HepG2 (cell line): Measurements from ENCODE around the gene SULT2A1. TPM values are rescaled to one million over a fixed set of nuclear protein-coding genes. Genes with fewer than 3 reads are reported as not detected.

Experiments used
- MIXL1 ChIP-seq: IDR thresholded peaks from 2 replicates; pipeline ENCODE4 v1.6.1; 2016
- PHF21A ChIP-seq: sonication (generic); formaldehyde crosslinking; IDR thresholded peaks from 2 replicates; pipeline ENCODE4 v1.5.0; 2020; ENCODE audit warnings: mild to moderate bottlenecking, missing genetic modification reagents
- POGZ ChIP-seq: sonication (generic); formaldehyde crosslinking; IDR thresholded peaks from 2 replicates; pipeline ENCODE4 v1.4.0; 2020; ENCODE audit warnings: mild to moderate bottlenecking, missing genetic modification reagents
- TBX3 ChIP-seq: fragments of 450-650 bp; IDR thresholded peaks from 2 replicates; pipeline ENCODE4 v1.6.1; 2017; ENCODE audit warnings: antibody characterized with exemption, mild to moderate bottlenecking, inconsistent platforms, borderline replicate concordance
- ZIK1 ChIP-seq: sonication (generic); formaldehyde crosslinking; IDR thresholded peaks from 2 replicates; pipeline ENCODE4 v1.5.0; 2020; ENCODE audit warnings: mild to moderate bottlenecking, low read depth, missing genetic modification reagents, borderline replicate concordance
- ZKSCAN5 ChIP-seq: sonication (generic); formaldehyde crosslinking; IDR thresholded peaks from 2 replicates; pipeline ENCODE4 v1.5.1; 2020; ENCODE audit warnings: mild to moderate bottlenecking, missing genetic modification reagents
- ZNF296 ChIP-seq: sonication (generic); formaldehyde crosslinking; conservative IDR thresholded peaks from 2 replicates; pipeline ENCODE4 v1.5.0; 2020; ENCODE audit warnings: mild to moderate bottlenecking, missing genetic modification reagents
- ZNF747 ChIP-seq: sonication (generic); formaldehyde crosslinking; IDR thresholded peaks from 2 replicates; pipeline ENCODE4 v1.8.1; 2023; ENCODE audit warnings: missing genetic modification reagents, mild to moderate bottlenecking, borderline replicate concordance
- ZNF788 ChIP-seq: sonication (generic); formaldehyde crosslinking; IDR thresholded peaks from 2 replicates; pipeline ENCODE4 v1.5.0; 2020; ENCODE audit warnings: mild to moderate bottlenecking, missing genetic modification reagents, borderline replicate concordance
- ZNF816 ChIP-seq: sonication (generic); formaldehyde crosslinking; IDR thresholded peaks from 2 replicates; pipeline ENCODE4 v1.8.0; 2022; ENCODE audit warnings: missing genetic modification reagents, mild to moderate bottlenecking, borderline replicate concordance
- polyA plus RNA-seq, 8 experiments: library from polyadenylated mRNA; depleted of rRNA in 3 of 8; stranded (reverse) in 7 of 8; unstranded in 1 of 8; fragments of >200 nt; fragmentation: Illumina TruSeq in 4 of 8; extraction: Trizol in 4 of 8; gene quantifications; 2 replicates each; pipeline versions ENCODE4 v1.2.1 to v1.2.3, GENCODE V29; 2011 to 2016; ENCODE audit warnings: low read depth in 4 of 8, missing spikeins in 1 of 8, mixed read lengths in 1 of 8; ENCODE audit not compliant: insufficient read depth in 1 of 8
- total RNA-seq, 5 experiments: library from RNA; depleted of rRNA; stranded (reverse); fragments of >200 nt; fragmentation: Illumina TruSeq; extraction: Trizol; gene quantifications; 2 replicates each; pipeline ENCODE4 v1.2.3, GENCODE V29; 2016; ENCODE audit warnings: low read depth in 1 of 5
- TF ChIP-seq, protein P1 (sequence below), 2 experiments: sonication (generic) in 1 of 2; formaldehyde crosslinking in 1 of 2; IDR thresholded peaks; 2 replicates each; pipeline versions ENCODE4 v1.6.1 to v1.9.0; 2014 to 2022; ENCODE audit warnings: antibody characterized with exemption in 1 of 2, borderline replicate concordance in 1 of 2, inconsistent platforms in 1 of 2, low read depth in 1 of 2, missing genetic modification reagents in 1 of 2
- TF ChIP-seq, protein P2 (sequence below): sonication (generic); formaldehyde crosslinking; IDR thresholded peaks from 2 replicates; pipeline ENCODE4 v1.4.0; 2020; ENCODE audit warnings: missing genetic modification reagents, borderline replicate concordance
- TF ChIP-seq, protein P3 (sequence below): IDR thresholded peaks from 2 replicates; pipeline ENCODE4 v1.6.1; 2016; ENCODE audit warnings: mild to moderate bottlenecking, missing biosample characterization, missing genetic modification reagents
- TF ChIP-seq, protein P4 (sequence below): IDR thresholded peaks from 2 replicates; pipeline ENCODE4 v1.6.1; 2016; ENCODE audit warnings: missing compliant biosample characterization, missing genetic modification reagents, borderline replicate concordance
- TF ChIP-seq, protein P5 (sequence below): sonication (generic); formaldehyde crosslinking; IDR thresholded peaks from 2 replicates; pipeline ENCODE4 v1.5.1; 2020; ENCODE audit warnings: missing genetic modification reagents, mild to moderate bottlenecking, borderline replicate concordance
- TF ChIP-seq, protein P6 (sequence below): sonication (generic); formaldehyde crosslinking; IDR thresholded peaks from 2 replicates; pipeline ENCODE4 v1.5.0; 2020; ENCODE audit warnings: missing genetic modification reagents

The SULT2A1 gene
- total and polyA plus RNA-seq, 2 of the 13 experiments (the other 11 are each of a cell fraction or from before 2014, with no cell fraction given), result 137 to 193 TPM

DNA sequence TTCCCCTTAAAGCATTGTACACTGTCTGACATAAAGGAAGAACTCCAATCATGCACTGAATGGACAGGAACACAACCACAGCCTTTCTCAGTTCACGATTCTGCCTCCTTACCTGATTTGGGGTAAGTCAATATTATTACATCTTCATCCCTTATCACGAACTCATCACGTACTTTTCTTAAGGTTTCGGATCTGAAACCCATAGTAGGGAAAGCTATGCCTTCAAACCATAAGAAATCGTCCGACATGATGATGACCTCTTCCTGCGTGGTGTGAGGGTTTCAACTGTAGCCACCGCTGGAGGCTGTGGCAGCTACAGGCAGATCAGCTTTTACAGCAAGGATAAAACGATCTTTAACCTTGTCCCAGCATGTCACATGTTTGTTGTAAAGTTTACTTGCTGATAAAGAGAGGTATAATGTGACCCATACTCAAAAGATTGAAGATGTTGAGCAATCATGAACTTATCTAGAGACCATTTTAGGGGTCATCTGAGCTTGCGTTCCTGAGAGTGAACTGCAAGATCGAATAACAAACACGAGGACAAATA lies at the start of gene SULT2A1 (continued):
- TF ChIP-seq, protein P1, sequence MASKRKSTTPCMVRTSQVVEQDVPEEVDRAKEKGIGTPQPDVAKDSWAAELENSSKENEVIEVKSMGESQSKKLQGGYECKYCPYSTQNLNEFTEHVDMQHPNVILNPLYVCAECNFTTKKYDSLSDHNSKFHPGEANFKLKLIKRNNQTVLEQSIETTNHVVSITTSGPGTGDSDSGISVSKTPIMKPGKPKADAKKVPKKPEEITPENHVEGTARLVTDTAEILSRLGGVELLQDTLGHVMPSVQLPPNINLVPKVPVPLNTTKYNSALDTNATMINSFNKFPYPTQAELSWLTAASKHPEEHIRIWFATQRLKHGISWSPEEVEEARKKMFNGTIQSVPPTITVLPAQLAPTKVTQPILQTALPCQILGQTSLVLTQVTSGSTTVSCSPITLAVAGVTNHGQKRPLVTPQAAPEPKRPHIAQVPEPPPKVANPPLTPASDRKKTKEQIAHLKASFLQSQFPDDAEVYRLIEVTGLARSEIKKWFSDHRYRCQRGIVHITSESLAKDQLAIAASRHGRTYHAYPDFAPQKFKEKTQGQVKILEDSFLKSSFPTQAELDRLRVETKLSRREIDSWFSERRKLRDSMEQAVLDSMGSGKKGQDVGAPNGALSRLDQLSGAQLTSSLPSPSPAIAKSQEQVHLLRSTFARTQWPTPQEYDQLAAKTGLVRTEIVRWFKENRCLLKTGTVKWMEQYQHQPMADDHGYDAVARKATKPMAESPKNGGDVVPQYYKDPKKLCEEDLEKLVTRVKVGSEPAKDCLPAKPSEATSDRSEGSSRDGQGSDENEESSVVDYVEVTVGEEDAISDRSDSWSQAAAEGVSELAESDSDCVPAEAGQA (IDR thresholded peaks at IDR 0.05; ENCODE audit: low read depth), result no peak; the same call in 1 of the 2 replicates
- TF ChIP-seq, protein P1 (CRISPR knock-in tag; IDR thresholded peaks at IDR 0.05; ENCODE audit: borderline replicate concordance), result no peak
- TF ChIP-seq, protein P2, sequence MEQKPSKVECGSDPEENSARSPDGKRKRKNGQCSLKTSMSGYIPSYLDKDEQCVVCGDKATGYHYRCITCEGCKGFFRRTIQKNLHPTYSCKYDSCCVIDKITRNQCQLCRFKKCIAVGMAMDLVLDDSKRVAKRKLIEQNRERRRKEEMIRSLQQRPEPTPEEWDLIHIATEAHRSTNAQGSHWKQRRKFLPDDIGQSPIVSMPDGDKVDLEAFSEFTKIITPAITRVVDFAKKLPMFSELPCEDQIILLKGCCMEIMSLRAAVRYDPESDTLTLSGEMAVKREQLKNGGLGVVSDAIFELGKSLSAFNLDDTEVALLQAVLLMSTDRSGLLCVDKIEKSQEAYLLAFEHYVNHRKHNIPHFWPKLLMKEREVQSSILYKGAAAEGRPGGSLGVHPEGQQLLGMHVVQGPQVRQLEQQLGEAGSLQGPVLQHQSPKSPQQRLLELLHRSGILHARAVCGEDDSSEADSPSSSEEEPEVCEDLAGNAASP (CRISPR knock-in tag), result peak; percentile 90
- TF ChIP-seq TBX3, result no peak
- TF ChIP-seq MIXL1 (CRISPR knock-in tag), result no peak; the same call in 1 of the 2 replicates
- TF ChIP-seq ZNF788, result no peak; the same call in 1 of the 2 replicates
- no peak for TF ChIP-seq ZNF747 (CRISPR knock-in tag)
- TF ChIP-seq ZNF296 (CRISPR knock-in tag), result no peak
- TF ChIP-seq, protein P3, sequence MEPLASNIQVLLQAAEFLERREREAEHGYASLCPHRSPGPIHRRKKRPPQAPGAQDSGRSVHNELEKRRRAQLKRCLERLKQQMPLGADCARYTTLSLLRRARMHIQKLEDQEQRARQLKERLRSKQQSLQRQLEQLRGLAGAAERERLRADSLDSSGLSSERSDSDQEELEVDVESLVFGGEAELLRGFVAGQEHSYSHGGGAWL (CRISPR knock-in tag), result no peak
- no peak for TF ChIP-seq ZKSCAN5 (CRISPR knock-in tag)
- peak; percentile 83 for TF ChIP-seq PHF21A (CRISPR knock-in tag)
- TF ChIP-seq ZNF816, result peak; percentile 31; the same call in 1 of the 2 replicates
- TF ChIP-seq POGZ (CRISPR knock-in tag), result peak; percentile 77; the same call in 1 of the 2 replicates
- TF ChIP-seq ZIK1 (CRISPR knock-in tag), result no peak
- TF ChIP-seq, protein P4, sequence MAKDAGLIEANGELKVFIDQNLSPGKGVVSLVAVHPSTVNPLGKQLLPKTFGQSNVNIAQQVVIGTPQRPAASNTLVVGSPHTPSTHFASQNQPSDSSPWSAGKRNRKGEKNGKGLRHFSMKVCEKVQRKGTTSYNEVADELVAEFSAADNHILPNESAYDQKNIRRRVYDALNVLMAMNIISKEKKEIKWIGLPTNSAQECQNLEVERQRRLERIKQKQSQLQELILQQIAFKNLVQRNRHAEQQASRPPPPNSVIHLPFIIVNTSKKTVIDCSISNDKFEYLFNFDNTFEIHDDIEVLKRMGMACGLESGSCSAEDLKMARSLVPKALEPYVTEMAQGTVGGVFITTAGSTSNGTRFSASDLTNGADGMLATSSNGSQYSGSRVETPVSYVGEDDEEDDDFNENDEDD (CRISPR knock-in tag), result peak; percentile 16; the same call in 1 of the 2 replicates
- TF ChIP-seq, protein P5, sequence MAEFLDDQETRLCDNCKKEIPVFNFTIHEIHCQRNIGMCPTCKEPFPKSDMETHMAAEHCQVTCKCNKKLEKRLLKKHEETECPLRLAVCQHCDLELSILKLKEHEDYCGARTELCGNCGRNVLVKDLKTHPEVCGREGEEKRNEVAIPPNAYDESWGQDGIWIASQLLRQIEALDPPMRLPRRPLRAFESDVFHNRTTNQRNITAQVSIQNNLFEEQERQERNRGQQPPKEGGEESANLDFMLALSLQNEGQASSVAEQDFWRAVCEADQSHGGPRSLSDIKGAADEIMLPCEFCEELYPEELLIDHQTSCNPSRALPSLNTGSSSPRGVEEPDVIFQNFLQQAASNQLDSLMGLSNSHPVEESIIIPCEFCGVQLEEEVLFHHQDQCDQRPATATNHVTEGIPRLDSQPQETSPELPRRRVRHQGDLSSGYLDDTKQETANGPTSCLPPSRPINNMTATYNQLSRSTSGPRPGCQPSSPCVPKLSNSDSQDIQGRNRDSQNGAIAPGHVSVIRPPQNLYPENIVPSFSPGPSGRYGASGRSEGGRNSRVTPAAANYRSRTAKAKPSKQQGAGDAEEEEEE, result no peak
- TF ChIP-seq, protein P6, sequence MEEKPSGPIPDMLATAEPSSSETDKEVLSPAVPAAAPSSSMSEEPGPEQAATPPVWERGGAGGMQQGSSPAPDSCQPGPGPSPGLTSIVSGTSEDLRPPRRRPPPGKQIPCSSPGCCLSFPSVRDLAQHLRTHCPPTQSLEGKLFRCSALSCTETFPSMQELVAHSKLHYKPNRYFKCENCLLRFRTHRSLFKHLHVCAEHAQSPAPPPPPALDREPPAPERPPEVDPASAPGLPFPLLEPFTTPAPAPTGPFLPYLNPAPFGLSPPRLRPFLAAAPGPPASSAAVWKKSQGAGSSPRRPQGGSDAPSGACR (CRISPR knock-in tag), result no peak
